Suppressor macrophage treated with lipopolysaccharide for 4 hours (primary cell): ENCODE data around the gene ZNF442.
"Not testable (repeated sequence)": the region's sequence is repeated elsewhere in the genome, so short reads cannot be mapped to it uniquely, and the experiment has no call there.

Source experiments
- DNase-seq: peaks from one replicate; pipeline ENCODE4 v3.0.0-alpha.2; 2020

Gene ZNF442

DNA sequence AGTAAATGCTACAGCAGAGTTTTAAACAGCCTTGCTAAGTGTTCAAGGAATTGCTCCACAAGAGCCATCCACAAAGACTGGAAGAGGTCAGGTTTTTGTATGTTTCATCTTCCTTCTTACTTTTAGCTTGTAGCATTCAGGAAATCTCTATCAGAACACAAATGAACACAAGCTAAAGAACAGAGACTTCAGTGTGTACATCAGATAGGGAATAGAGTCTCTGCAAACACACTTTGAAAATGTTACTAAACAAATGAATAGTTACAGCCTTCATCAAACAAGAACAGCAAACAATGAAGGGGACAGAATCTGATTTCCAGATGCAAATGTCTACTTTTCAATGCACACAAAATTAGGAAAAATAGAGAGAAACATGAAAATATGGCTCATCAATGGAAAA is 39.8 kb downstream of the ZNF442 start:
- no peak for DNase-seq

- no peak for DNase-seq
Measured at GRCh38 chr19:12318782-12319413, 46.6 kb downstream of the ZNF442 start.

- DNase-seq, result no peak
Measured at GRCh38 chr19:12314553-12314952, 50.9 kb downstream of the ZNF442 start.

DNA sequence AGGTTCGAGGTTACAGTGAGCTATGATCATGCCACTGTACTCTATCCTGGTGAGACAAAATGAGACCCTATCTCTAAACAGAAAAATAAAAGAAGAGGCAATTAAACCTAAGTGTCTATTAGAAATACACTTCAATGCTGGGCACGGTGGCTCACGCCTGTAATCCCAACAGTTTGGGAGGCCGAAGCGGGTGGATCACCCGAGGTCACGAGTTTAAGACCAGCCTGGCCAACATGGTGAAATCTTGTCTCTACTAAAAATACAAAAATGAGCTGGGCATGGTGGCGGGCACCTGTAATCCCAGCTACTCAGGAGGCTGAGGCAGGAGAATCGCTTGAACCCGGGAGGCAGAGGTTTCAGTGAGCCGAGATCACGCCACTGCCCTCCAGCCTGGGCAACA is 56.6 kb downstream of the ZNF442 start:
- not testable (repeated sequence) for DNase-seq
